ENCODE results near the gene TSPEAR. TPM values are rescaled to one million over a fixed set of nuclear protein-coding genes. Genes with fewer than 3 reads are reported as not detected.
"Not testable (repeated sequence)": the region's sequence is repeated elsewhere in the genome, so short reads cannot be mapped to it uniquely, and the experiment has no call there.

TSPEAR gene
- polyA plus RNA-seq, 1 of the 3 experiments (the other 2 are of a cell fraction), result 0.08 TPM

DNA sequence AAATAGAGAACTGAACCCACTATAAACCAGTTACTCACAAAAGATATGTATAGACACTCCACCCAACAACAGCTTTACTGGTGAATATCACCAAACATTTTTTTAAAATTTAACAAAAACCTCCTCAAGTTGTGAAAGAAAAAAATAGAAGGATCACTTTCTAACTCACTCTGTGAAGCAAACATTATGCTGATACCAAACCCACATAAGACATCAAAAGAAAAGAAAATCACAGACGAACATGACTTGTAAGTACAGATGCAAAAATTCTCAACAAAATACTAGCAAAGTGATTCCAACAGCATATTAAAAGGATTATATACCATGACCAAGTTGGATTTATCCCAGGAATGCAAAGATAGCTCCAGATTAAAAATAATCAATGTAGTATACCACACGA, 19.7 kb downstream of the TSPEAR start:
- no peak for DNase-seq
- Histone ChIP-seq H3K9me3 (0 out of 2 replicates have a peak, but pooled peaks cover 18% of the 10 kb centered on the region), H3K79me2 (ENCODE audit: insufficient read depth) (no peaks in the 10 kb centered on the region), H3K27ac (ENCODE audit: low read depth in 2 of 2, low read length in 1 of 2) (no peak overlapping the region), H3K4me2 (no peak overlapping the region), H3K27me3 (ENCODE audit: insufficient read depth) (peaks cover 37% of the 10 kb centered on the region), H2AFZ (ENCODE audit: low read depth) (no peak overlapping the region), H4K20me1 (ENCODE audit: insufficient read depth) (no peaks in the 10 kb centered on the region), H3K4me3 (ENCODE audit: low read depth in 2 of 2, low read length in 1 of 2) (no peak overlapping the region), H3K9me2 (no peaks in the 10 kb centered on the region), H3F3A (replicated peaks; ENCODE audit: insufficient read depth) (no peaks in the 10 kb centered on the region), H3K4me1 (ENCODE audit: control insufficient read depth in 1 of 2, insufficient read depth in 2 of 2, low read depth in 1 of 2, low read length in 1 of 2) (no peaks in the 10 kb centered on the region), H3K9ac (no peak overlapping the region), H3K36me3 (replicated peaks in 1 of 2; ENCODE audit: control insufficient read depth in 1 of 2, insufficient read depth in 2 of 2, low read length in 1 of 2) (no peaks in the 10 kb centered on the region)
- 1% methylated on average over 2 of the region's 2 CpGs for WGBS (ENCODE audit: low lambda C conversion rate)
- TF ChIP-seq RFX5 (IDR thresholded peaks at IDR 0.05; ENCODE audit: low read length), result no peak
- no peak for TF ChIP-seq RXRA (IDR thresholded peaks at IDR 0.05; ENCODE audit: borderline replicate concordance, low read depth)
- TF ChIP-seq NRF1 (IDR thresholded peaks at IDR 0.05; ENCODE audit: low read depth, low read length), result no peak
- TF ChIP-seq JUND (IDR thresholded peaks at IDR 0.05), result no peak
- TF ChIP-seq MEF2A (IDR thresholded peaks at IDR 0.05; ENCODE audit: borderline replicate concordance, low read depth), result no peak
- TF ChIP-seq, protein P1, sequence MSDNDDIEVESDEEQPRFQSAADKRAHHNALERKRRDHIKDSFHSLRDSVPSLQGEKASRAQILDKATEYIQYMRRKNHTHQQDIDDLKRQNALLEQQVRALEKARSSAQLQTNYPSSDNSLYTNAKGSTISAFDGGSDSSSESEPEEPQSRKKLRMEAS (IDR thresholded peaks at IDR 0.05; ENCODE audit: low read depth), result no peak
- TF ChIP-seq, protein P2, sequence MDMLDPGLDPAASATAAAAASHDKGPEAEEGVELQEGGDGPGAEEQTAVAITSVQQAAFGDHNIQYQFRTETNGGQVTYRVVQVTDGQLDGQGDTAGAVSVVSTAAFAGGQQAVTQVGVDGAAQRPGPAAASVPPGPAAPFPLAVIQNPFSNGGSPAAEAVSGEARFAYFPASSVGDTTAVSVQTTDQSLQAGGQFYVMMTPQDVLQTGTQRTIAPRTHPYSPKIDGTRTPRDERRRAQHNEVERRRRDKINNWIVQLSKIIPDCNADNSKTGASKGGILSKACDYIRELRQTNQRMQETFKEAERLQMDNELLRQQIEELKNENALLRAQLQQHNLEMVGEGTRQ (IDR thresholded peaks at IDR 0.05; ENCODE audit: borderline replicate concordance, low read depth, low read length), result no peak
- no peak for TF ChIP-seq NFIC (IDR thresholded peaks at IDR 0.05; ENCODE audit: borderline replicate concordance)
- TF ChIP-seq MXI1 (IDR thresholded peaks at IDR 0.05; ENCODE audit: low read depth, low read length), result no peak
- TF ChIP-seq, protein P3, sequence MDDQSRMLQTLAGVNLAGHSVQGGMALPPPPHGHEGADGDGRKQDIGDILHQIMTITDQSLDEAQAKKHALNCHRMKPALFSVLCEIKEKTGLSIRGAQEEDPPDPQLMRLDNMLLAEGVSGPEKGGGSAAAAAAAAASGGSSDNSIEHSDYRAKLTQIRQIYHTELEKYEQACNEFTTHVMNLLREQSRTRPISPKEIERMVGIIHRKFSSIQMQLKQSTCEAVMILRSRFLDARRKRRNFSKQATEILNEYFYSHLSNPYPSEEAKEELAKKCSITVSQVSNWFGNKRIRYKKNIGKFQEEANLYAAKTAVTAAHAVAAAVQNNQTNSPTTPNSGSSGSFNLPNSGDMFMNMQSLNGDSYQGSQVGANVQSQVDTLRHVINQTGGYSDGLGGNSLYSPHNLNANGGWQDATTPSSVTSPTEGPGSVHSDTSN (IDR thresholded peaks at IDR 0.05), result no peak
- TF ChIP-seq EZH2phosphoT487 (IDR thresholded peaks at IDR 0.05; ENCODE audit: borderline replicate concordance, low read depth), result no peak
- no peak for TF ChIP-seq SMC3 (IDR thresholded peaks at IDR 0.05; ENCODE audit: low read depth, low read length)
- TF ChIP-seq GATA2 (CRISPR knock-in tag; IDR thresholded peaks at IDR 0.05), result no peak
- no peak for TF ChIP-seq TCF12 (IDR thresholded peaks at IDR 0.05)
- CTCF ChIA-PET, result interaction anchor here (0.7 kb wide), 1 partner anchor 10 kb away, joined by 3 read pairs; the partner anchor contains the start of gene KRTAP12-1
- POLR2A ChIA-PET, result no interaction called here

DNA sequence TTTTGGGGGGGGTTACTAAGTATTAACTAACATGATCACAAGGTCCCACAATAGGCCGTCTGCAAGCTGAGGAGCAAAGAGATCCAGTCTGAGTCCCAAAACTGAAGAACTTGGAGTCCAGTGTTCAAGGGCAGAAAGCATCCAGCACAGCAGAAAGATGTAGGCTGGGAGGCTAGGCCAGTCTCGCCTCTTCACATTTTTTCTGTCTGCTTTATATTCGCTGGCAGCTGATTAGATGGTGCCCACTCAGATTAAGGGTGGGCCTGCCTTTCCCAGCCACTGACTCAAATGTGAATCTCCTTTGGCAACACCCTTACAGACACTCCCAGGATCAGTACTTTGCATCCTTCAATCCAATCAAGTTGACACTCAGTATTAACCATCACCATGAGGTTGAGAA, 21.6 kb downstream of the TSPEAR start:
- 18% methylated on average over 3 of the region's 3 CpGs for WGBS (ENCODE audit: low lambda C conversion rate)
- Histone ChIP-seq H3K27me3 (ENCODE audit: insufficient read depth) (peaks cover 29% of the 10 kb centered on the region), H3K9me3 (0 out of 2 replicates have a peak, but pooled peaks cover 18% of the 10 kb centered on the region)
- H3K4me1 ChIP-seq (ENCODE audit: control insufficient read depth in 1 of 2, insufficient read depth in 2 of 2, low read depth in 1 of 2, low read length in 1 of 2); H3K27ac ChIP-seq (ENCODE audit: low read depth in 2 of 2, low read length in 1 of 2); H3K36me3 ChIP-seq (replicated peaks in 1 of 2; ENCODE audit: control insufficient read depth in 1 of 2, insufficient read depth in 2 of 2, low read length in 1 of 2); H2AFZ ChIP-seq (ENCODE audit: low read depth); POLR2A ChIA-PET; DNase-seq; H3K4me3 ChIP-seq (ENCODE audit: low read depth in 2 of 2, low read length in 1 of 2); H3K9me2 ChIP-seq; H3K79me2 ChIP-seq (ENCODE audit: insufficient read depth); CTCF ChIA-PET; H4K20me1 ChIP-seq (ENCODE audit: insufficient read depth); H3K9ac ChIP-seq; H3F3A ChIP-seq (replicated peaks; ENCODE audit: insufficient read depth); H3K4me2 ChIP-seq: not testable (repeated sequence)

Data from SK-N-SH (cell line).